ENCODE measurements around the gene CCDC13. TPM values are rescaled to one million over a fixed set of nuclear protein-coding genes. Genes with fewer than 3 reads are reported as not detected.

CCDC13 gene
- total and polyA plus RNA-seq, 2 of the 13 experiments (the other 11 are each of a cell fraction or from before 2014, with no cell fraction given), result 0.22 to 0.51 TPM

DNA sequence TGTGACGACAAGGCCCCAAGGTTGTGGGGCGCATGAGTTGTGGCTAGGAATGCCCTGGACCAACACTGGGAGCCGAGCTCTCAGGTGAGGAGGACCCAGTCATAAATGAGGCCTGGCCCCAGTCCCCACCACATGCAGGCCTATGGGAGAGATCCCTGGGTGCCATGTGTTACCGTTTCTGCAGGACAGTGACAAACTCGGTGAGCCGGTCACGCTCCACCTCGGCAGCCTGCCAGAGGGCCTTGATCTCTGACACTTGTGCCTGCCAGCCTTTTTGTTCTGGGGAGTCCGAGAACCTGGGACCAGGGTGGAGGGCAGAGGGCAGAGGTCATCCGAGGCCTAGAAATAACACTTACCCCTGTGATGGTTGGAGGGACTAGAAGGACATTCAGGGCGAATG, 42.8 kb downstream of the CCDC13 start (continued):
- TF ChIP-seq, protein P1, sequence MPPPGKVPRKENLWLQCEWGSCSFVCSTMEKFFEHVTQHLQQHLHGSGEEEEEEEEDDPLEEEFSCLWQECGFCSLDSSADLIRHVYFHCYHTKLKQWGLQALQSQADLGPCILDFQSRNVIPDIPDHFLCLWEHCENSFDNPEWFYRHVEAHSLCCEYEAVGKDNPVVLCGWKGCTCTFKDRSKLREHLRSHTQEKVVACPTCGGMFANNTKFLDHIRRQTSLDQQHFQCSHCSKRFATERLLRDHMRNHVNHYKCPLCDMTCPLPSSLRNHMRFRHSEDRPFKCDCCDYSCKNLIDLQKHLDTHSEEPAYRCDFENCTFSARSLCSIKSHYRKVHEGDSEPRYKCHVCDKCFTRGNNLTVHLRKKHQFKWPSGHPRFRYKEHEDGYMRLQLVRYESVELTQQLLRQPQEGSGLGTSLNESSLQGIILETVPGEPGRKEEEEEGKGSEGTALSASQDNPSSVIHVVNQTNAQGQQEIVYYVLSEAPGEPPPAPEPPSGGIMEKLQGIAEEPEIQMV (CRISPR knock-in tag; IDR thresholded peaks at IDR 0.05; ENCODE audit: low read depth), result no peak
- peak; percentile 63 for TF ChIP-seq HNF4G (IDR thresholded peaks at IDR 0.05; ENCODE audit: borderline replicate concordance, low read depth, low read length)
- TF ChIP-seq HNF4G (CRISPR knock-in tag; IDR thresholded peaks at IDR 0.05; ENCODE audit: borderline replicate concordance, low read depth), result peak; percentile 30; the same call in 1 of the 2 replicates
- TF ChIP-seq ZNF160 (CRISPR knock-in tag; IDR thresholded peaks at IDR 0.05), result no peak
- TF ChIP-seq, protein P2, sequence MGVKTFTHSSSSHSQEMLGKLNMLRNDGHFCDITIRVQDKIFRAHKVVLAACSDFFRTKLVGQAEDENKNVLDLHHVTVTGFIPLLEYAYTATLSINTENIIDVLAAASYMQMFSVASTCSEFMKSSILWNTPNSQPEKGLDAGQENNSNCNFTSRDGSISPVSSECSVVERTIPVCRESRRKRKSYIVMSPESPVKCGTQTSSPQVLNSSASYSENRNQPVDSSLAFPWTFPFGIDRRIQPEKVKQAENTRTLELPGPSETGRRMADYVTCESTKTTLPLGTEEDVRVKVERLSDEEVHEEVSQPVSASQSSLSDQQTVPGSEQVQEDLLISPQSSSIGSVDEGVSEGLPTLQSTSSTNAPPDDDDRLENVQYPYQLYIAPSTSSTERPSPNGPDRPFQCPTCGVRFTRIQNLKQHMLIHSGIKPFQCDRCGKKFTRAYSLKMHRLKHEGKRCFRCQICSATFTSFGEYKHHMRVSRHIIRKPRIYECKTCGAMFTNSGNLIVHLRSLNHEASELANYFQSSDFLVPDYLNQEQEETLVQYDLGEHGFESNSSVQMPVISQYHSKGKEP (CRISPR knock-in tag; IDR thresholded peaks at IDR 0.05), result no peak
- no peak for TF ChIP-seq FOXO1 (CRISPR knock-in tag; IDR thresholded peaks at IDR 0.05)
- no peak for TF ChIP-seq TCF7L2 (IDR thresholded peaks at IDR 0.05; ENCODE audit: low read depth, low read length)
- TF ChIP-seq, protein P3, sequence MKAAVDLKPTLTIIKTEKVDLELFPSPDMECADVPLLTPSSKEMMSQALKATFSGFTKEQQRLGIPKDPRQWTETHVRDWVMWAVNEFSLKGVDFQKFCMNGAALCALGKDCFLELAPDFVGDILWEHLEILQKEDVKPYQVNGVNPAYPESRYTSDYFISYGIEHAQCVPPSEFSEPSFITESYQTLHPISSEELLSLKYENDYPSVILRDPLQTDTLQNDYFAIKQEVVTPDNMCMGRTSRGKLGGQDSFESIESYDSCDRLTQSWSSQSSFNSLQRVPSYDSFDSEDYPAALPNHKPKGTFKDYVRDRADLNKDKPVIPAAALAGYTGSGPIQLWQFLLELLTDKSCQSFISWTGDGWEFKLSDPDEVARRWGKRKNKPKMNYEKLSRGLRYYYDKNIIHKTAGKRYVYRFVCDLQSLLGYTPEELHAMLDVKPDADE (CRISPR knock-in tag; IDR thresholded peaks at IDR 0.05), result no peak
- TF ChIP-seq MXD4 (CRISPR knock-in tag; IDR thresholded peaks at IDR 0.05), result no peak
- TF ChIP-seq TBL1XR1 (IDR thresholded peaks at IDR 0.05; ENCODE audit: borderline replicate concordance, low read length, partially characterized antibody), result no peak
- no peak for TF ChIP-seq ZNF232 (CRISPR knock-in tag; IDR thresholded peaks at IDR 0.05; ENCODE audit: borderline replicate concordance)
- TF ChIP-seq ZBTB1 (CRISPR knock-in tag; IDR thresholded peaks at IDR 0.05; ENCODE audit: borderline replicate concordance), result no peak
- TF ChIP-seq, protein P4, sequence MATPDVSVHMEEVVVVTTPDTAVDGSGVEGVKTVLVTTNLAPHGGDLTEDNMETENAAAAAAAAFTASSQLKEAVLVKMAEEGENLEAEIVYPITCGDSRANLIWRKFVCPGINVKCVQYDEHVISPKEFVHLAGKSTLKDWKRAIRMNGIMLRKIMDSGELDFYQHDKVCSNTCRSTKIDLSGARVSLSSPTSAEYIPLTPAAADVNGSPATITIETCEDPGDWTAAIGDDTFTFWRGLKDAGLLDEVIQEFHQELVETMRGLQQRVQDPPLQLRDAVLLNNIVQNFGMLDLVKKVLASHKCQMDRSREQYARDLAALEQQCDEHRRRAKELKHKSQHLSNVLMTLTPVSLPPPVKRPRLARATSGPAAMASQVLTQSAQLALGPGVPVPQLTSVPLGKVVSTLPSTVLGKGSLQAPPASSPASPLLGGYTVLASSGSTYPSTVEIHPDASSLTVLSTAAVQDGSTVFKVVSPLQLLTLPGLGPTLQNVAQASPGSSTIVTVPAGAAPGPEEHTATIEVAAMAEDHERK (CRISPR knock-in tag; IDR thresholded peaks at IDR 0.05; ENCODE audit: low read depth), result no peak
- no peak for TF ChIP-seq ZNF263 (CRISPR knock-in tag; IDR thresholded peaks at IDR 0.05)
- peak; percentile 69 for TF ChIP-seq POGZ (CRISPR knock-in tag; IDR thresholded peaks at IDR 0.05)
- TF ChIP-seq, protein P5, sequence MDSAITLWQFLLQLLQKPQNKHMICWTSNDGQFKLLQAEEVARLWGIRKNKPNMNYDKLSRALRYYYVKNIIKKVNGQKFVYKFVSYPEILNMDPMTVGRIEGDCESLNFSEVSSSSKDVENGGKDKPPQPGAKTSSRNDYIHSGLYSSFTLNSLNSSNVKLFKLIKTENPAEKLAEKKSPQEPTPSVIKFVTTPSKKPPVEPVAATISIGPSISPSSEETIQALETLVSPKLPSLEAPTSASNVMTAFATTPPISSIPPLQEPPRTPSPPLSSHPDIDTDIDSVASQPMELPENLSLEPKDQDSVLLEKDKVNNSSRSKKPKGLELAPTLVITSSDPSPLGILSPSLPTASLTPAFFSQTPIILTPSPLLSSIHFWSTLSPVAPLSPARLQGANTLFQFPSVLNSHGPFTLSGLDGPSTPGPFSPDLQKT (CRISPR knock-in tag; IDR thresholded peaks at IDR 0.05; ENCODE audit: borderline replicate concordance), result no peak
- no peak for TF ChIP-seq YEATS4 (CRISPR knock-in tag; IDR thresholded peaks at IDR 0.05; ENCODE audit: borderline replicate concordance)
- no peak for TF ChIP-seq ZNF605 (CRISPR knock-in tag; IDR thresholded peaks at IDR 0.05)
- no peak for TF ChIP-seq ZNF460 (CRISPR knock-in tag; IDR thresholded peaks at IDR 0.05; ENCODE audit: borderline replicate concordance)
- TF ChIP-seq ZNF7 (CRISPR knock-in tag; IDR thresholded peaks at IDR 0.05), result no peak
- TF ChIP-seq, protein P6, sequence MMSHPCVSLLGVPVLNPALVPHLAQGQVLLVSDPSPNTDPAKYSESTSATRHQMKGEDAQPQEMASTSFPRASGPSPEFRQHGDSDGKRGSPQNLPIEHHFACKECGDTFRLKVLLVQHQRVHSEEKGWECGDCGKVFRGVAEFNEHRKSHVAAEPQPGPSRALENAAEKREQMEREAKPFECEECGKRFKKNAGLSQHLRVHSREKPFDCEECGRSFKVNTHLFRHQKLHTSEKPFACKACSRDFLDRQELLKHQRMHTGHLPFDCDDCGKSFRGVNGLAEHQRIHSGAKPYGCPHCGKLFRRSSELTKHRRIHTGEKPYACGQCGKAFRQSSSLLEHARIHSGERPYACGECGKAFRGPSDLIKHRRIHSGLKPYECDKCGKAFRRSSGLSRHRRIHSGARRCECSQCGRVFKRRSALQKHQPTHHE (CRISPR knock-in tag; IDR thresholded peaks at IDR 0.05; ENCODE audit: borderline replicate concordance), result no peak

All from HepG2 (cell line).